Islet precursor cell (in vitro differentiated cells): Measurements from ENCODE around the gene TAF5.
"Not testable (repeated sequence)": the region's sequence is repeated elsewhere in the genome, so short reads cannot be mapped to it uniquely, and the experiment has no call there.

Experiments
- DNase-seq: peaks from one replicate; pipeline ENCODE4 v3.0.0-alpha.2; 2018

The TAF5 gene

DNA sequence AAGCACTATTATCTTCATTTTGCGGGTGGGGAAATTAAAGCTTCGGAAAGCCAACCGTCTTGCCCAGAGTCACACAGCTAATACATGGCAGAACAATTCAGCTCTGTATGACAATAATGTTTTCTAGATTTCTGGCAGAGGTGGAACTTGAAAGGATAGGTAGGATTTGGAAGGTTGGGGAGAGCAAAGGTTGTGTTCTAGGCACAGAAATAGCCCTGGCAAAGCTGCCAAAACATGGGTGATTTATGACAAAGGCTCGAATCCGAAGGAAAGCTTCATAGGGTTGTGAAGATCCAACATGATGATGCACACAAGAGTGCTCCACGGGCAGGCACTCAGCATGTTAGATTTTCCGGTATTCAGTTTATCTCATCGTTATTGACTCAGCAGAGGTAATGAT lies 47.8 kb downstream of the TAF5 start:
- no peak for DNase-seq

DNA sequence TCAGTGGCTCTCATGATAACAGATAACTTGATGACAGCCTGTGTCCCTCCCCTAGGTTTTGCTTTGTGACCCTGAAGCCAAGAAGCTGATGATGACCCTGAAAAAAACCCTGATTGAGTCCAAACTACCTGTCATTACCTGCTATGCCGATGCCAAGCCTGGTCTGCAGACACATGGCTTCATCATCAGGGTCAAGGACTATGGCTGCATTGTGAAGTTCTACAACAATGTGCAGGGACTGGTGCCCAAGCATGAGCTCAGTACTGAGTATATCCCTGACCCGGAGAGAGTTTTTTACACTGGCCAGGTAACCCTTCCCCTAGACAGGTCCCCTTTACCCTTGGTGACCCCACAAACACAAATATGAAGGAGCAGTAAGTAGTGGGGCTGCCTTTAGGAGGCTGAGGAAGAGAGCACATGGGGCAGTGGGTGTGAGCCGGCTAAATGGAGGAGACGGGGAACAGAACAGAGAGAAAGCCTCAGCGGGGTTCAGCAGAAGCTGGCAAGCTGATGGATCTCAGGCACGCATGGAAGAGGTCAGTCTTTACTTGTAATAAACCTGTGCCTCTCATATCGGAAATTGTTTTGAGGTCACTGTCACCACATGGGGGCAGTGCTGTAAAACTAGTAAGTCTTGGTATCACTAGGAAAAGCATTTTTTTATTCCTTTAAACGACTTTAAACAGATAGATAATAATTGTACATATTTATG lies 48.8 kb downstream of the TAF5 start:
- DNase-seq = peak; percentile 61

- DNase-seq = not testable (repeated sequence)
Measured at GRCh38 chr10:103417148-103417469, 49.3 kb downstream of the TAF5 start.

DNA sequence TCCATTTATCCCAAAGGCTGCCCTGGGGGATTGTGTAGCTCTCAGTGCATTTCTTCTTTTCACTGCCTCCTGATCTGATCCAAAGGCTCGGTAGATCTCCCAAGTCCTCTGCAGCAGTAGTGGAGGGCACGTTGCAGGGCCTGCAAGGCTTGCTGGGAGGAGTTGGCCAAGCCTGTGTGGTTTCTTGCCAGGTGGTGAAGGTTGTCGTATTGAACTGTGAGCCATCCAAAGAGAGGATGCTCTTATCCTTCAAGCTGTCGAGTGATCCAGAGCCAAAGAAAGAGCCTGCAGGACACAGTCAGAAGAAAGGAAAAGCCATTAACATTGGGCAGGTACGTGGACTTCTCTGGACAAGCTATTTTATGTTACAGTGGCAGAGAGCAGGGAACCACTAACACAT lies 49.8 kb downstream of the TAF5 start:
- no peak for DNase-seq

- no peak for DNase-seq
Measured at GRCh38 chr10:103419101-103419500, 51.3 kb downstream of the TAF5 start.

GRCh38 chr10:103423748-103424147 lies 56.0 kb downstream of the TAF5 start:
- DNase-seq = no peak

- DNase-seq = no peak
Measured at GRCh38 chr10:103427866-103428265, 60.1 kb downstream of the TAF5 start.

- no peak for DNase-seq
Measured at GRCh38 chr10:103428989-103429643, 61.3 kb downstream of the TAF5 start.

- DNase-seq = no peak
Measured at GRCh38 chr10:103429647-103430046, 61.9 kb downstream of the TAF5 start.

DNA sequence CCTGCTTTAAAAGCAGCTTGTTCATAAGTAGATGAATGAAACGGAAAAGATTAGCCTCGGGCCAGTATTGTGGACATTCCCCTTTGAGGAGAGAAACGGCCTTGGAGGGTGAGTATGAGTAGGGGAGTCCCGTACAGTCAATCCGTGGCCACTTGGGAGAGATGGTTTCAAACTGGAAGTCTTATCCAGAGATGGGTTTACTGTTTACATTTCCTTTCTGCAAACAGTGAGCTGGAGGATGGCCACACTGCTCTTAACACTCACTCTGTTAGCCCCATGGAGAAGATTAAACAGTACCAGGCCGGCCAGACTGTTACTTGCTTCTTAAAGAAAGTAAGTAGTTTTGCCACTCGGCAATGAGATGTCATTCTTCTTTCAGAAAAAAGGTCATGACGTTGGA lies 64.1 kb downstream of the TAF5 start:
- no peak for DNase-seq

GRCh38 chr10:103433858-103434257 lies 66.1 kb downstream of the TAF5 start:
- no peak for DNase-seq
